GM12801 (cell line): ENCODE results near the gene ZNF165.

Experiments
- CTCF ChIP-seq: IDR thresholded peaks from one replicate; pipeline ENCODE4 v1.5.1; 2011; ENCODE audit warnings: control low read depth; ENCODE audit not compliant: insufficient read length; ENCODE audit errors: extremely low read depth

The ZNF165 gene

DNA sequence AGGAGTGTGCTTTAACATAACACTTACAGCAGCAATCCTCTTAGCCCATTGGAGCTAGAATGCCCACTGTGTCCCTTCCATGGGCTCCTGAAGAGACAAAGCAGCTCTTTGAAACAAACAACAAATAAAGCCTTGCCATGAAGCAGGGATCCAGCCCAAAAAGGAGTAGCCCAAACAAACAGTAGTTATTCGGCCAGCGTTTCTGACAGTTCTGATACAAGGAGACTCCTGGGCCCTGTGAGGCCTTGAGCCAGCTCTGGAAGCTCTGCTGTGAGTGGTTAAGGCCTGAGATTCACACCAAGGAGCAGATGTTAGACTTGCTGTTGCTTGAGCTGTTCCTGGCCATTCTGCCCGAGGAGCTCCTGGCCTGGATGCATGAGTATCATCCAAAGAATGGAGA is 27.1 kb downstream of the ZNF165 start:
- no peak for TF ChIP-seq CTCF

- no peak for TF ChIP-seq CTCF
Observed at GRCh38 chr6:28111964-28112363, 31.6 kb downstream of the ZNF165 start.

DNA sequence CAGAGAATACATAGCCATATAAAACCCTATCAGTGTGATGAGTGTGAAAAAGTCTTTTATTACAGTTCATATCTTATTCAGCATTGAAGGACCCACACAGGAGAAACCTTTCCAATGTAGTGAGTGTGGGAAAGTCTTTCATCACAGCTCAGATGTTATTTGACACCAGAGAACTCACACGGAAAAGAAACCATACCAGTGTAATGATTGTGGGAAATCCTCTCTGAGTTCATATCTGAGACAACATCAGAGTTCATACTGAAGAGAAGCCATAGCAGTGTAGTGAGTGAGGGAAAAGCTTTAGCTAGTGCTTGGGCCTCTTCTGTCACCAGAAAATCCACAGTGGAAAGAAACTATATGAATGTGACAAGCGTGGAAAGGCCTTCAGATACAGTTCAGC is 35.4 kb downstream of the ZNF165 start:
- TF ChIP-seq CTCF: no peak

- no peak for TF ChIP-seq CTCF
Observed at GRCh38 chr6:28117386-28118050, 37.1 kb downstream of the ZNF165 start.

GRCh38 chr6:28118217-28118616 is 37.8 kb downstream of the ZNF165 start:
- TF ChIP-seq CTCF: no peak

DNA sequence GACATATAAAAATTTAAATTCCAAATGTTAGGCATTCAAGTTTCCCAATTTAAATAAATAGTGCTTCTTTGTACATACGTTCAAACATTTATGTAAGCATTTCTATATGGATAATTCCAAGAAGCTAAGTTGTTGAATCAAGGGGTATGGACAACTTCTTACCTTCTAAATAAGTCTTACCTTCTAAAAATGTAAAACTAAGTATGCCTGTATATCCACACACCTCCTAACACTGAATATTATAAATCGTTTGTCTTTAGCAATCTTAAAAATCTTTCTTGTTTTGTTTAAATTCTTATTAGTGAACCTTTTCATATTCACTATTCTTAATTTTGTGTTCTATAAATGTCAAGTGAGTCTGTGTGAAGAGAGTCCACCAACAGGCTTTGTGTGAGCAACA is 41.5 kb downstream of the ZNF165 start:
- no peak for TF ChIP-seq CTCF

DNA sequence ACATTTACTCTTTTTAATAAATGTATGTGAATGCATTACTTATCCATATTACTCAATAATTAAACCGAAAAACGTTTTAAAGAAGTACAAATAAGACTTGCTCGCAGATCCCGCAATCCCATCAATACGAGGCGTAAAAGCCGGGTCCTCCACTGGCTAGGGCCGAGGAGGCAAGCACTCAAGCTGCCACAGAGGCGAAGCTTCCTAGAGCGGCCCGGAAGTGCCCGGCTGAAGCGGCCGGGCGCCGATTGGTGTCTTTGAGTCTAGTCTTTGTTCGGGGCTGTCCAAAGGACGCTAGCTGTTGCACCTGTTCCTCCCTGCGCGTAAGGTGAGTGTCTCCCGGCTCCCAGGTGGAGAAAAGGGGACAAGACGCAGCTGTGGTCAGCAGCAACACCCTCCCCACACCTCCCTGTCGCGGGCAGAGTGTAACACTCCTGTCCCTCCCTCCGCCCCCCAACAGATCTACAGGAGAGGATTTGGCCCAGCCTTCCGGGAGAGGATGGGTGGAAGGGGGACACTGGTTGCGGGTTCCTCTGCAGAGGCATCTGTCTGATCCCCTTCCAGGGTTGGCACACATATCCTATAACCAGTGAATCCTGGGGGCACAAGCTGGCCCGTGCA is 44.1 kb downstream of the ZNF165 start, which contains the start of gene ZSCAN16:
Gene ZSCAN16 (plus strand): TSS at position 260 of the 621 bp plus-strand sequence. CDS start 835 bp downstream, outside the sequence.
- no peak for TF ChIP-seq CTCF
